ENCODE results near the gene ELOVL1.

Gene ELOVL1

DNA sequence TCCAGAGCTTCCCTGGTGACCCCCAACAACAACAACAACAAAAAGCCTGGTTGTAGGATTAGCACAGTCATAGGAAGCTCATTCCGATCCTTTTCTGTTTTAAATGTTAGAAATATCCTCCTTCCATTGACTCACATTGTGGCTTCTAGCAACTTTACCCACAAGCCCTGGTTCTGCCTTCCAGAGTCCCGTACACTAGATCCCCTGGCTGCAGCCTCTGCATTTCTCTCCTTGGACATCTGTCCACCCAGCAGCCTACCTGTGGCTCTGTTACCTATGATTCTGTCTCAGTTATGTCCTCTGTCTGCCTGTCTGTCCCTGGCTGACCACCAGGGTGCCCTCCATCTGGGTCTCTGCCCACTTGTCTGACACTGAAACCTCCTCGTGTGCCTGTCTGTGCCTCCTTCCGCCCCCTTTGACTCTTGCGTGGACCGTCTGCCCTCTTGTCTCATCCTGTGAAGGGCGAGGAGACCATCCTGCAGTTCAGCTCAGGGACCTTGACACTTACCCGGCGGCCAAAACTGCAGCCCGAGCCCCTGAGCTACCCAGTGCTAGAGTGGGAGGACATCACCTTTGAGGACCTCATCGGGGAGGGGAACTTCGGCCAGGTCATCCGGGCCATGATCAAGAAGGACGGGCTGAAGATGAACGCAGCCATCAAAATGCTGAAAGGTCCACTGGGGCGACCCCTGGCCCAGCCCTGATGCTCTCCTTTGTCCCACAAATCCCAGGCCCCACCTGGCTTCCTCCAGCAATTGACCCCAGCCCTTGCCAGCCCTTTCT, 50.9 kb downstream of the ELOVL1 start:
- Histone ChIP-seq H3K36me3 (ENCODE audit: control insufficient read depth, insufficient read depth, low read length) (no peaks in the 10 kb centered on the region), H3K4me2 (ENCODE audit: low read length) (no peak overlapping the region), H2AFZ (no peak overlapping the region), H3K4me1 (peaks cover 2% of the 10 kb centered on the region), H3K4me3 (ENCODE audit: low read depth, low read length) (no peak overlapping the region), H3K27ac (no peak overlapping the region), H3K9me3 (ENCODE audit: control insufficient read depth, low read length) (no peaks in the 10 kb centered on the region), H3K79me2 (no peaks in the 10 kb centered on the region), H3K9ac (no peak overlapping the region), H3K27me3 (ENCODE audit: control insufficient read depth, insufficient read depth, low read length) (no peaks in the 10 kb centered on the region)
- TF ChIP-seq, protein P1, sequence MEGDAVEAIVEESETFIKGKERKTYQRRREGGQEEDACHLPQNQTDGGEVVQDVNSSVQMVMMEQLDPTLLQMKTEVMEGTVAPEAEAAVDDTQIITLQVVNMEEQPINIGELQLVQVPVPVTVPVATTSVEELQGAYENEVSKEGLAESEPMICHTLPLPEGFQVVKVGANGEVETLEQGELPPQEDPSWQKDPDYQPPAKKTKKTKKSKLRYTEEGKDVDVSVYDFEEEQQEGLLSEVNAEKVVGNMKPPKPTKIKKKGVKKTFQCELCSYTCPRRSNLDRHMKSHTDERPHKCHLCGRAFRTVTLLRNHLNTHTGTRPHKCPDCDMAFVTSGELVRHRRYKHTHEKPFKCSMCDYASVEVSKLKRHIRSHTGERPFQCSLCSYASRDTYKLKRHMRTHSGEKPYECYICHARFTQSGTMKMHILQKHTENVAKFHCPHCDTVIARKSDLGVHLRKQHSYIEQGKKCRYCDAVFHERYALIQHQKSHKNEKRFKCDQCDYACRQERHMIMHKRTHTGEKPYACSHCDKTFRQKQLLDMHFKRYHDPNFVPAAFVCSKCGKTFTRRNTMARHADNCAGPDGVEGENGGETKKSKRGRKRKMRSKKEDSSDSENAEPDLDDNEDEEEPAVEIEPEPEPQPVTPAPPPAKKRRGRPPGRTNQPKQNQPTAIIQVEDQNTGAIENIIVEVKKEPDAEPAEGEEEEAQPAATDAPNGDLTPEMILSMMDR (IDR thresholded peaks at IDR 0.05), result no peak

DNA sequence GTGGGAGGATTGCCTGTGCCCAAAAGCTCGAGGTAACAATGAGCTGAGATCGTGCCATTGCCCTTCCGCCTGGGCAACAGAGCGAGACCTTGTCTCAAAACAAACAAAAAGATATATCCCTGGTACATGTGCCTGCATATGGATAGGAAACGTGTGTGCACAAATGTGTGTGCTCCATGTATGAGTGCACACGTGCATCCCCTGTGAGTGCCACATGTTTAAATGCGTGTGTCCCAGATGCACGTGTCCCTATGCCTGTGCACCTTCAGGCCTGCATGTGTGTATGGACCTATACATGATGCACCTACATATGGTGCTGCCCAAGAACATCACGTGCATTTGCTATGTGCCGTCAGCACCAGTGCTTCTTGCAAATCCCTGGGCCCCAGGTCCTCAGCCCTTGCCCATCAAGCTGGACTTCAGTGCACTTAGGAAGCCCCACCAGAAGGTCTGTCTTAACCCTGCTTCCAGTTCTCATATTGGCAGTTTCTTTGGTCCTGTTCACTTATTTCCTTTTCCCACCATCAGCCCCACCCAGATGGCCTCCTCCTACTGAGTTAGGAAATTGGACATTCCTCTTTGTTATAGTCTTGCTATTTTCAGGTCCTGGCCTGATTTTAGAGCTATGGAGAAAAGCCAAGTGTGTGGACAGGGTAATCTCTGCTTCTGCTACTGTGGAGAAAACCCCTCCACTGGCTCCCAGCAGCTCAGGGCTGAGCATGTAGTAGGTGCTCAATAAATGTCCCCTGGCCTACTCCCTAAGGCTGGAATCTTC, 51.7 kb downstream of the ELOVL1 start:
- no peak overlapping the region for H3K9ac ChIP-seq
- H3K79me2 ChIP-seq, result no peaks in the 10 kb centered on the region
- H2AFZ ChIP-seq, result no peak overlapping the region
- H3K9me3 ChIP-seq (ENCODE audit: control insufficient read depth, low read length), result no peaks in the 10 kb centered on the region
- TF ChIP-seq, protein P1 (IDR thresholded peaks at IDR 0.05), result no peak
- no peaks in the 10 kb centered on the region for H3K27me3 ChIP-seq (ENCODE audit: control insufficient read depth, insufficient read depth, low read length)
- H3K4me3 ChIP-seq (ENCODE audit: low read depth, low read length), result no peak overlapping the region
- no peak overlapping the region for H3K27ac ChIP-seq
- H3K4me1 ChIP-seq, result peaks cover 2% of the 10 kb centered on the region
- no peak overlapping the region for H3K4me2 ChIP-seq (ENCODE audit: low read length)
- H3K36me3 ChIP-seq (ENCODE audit: control insufficient read depth, insufficient read depth, low read length), result no peaks in the 10 kb centered on the region

DNA sequence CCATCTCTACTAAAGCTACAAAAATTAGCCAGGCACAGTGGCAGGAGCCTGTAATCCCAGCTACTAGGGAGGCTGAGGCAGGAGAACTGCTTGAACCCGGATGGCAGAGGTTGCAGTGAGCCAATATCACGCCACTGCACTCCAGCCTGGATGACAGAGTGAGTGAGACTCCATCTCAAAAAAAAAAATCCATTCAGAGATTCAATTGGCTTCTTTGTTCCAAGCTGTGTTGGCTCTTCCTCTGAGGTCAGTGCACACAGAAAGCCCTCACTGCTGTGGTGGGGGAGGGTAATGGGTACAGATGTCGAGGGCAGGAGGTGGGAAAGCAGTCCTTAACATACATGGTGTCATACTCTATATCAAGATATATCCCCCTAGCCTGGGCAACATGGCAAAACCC, 52.3 kb downstream of the ELOVL1 start:
- TF ChIP-seq, protein P1 (IDR thresholded peaks at IDR 0.05), result no peak
- no peak overlapping the region for H3K4me3 ChIP-seq (ENCODE audit: low read depth, low read length)
- no peaks in the 10 kb centered on the region for H3K9me3 ChIP-seq (ENCODE audit: control insufficient read depth, low read length)
- H3K27ac ChIP-seq, result no peak overlapping the region
- no peaks in the 10 kb centered on the region for H3K79me2 ChIP-seq
- H3K4me2 ChIP-seq (ENCODE audit: low read length), result no peak overlapping the region
- H3K36me3 ChIP-seq (ENCODE audit: control insufficient read depth, insufficient read depth, low read length), result no peaks in the 10 kb centered on the region
- no peaks in the 10 kb centered on the region for H3K27me3 ChIP-seq (ENCODE audit: control insufficient read depth, insufficient read depth, low read length)
- peaks cover 2% of the 10 kb centered on the region for H3K4me1 ChIP-seq
- H3K9ac ChIP-seq, result no peak overlapping the region
- H2AFZ ChIP-seq, result no peak overlapping the region

DNA sequence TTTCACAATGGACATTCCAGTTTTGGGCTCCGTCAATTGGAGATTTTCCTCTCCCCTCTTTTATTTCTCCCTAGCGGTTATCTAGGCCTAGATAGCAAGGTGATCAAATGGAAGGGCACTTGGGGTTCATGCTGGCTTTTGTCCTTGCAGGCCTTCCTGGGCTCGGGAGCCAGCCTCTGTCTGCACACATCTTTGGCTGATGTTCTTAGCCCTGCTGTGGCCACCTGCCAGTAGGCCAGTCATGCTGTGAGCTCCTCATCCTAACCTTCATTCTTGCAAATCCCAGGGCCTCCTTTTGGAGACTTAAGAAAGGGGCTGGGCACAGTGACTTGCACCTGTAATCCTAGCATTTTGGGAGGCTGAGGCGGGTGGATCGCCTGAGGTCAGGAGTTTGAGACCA, 53.6 kb downstream of the ELOVL1 start:
- no peaks in the 10 kb centered on the region for H3K36me3 ChIP-seq (ENCODE audit: control insufficient read depth, insufficient read depth, low read length)
- TF ChIP-seq, protein P1 (IDR thresholded peaks at IDR 0.05), result no peak
- no peaks in the 10 kb centered on the region for H3K27me3 ChIP-seq (ENCODE audit: control insufficient read depth, insufficient read depth, low read length)
- H3K9me3 ChIP-seq (ENCODE audit: control insufficient read depth, low read length), result no peaks in the 10 kb centered on the region
- no peak overlapping the region for H3K4me3 ChIP-seq (ENCODE audit: low read depth, low read length)
- H3K4me1 ChIP-seq, result peaks cover 2% of the 10 kb centered on the region
- no peak overlapping the region for H3K9ac ChIP-seq
- H3K79me2 ChIP-seq, result no peaks in the 10 kb centered on the region
- H2AFZ ChIP-seq, result no peak overlapping the region
- H3K4me2 ChIP-seq (ENCODE audit: low read length), result no peak overlapping the region
- H3K27ac ChIP-seq, result no peak overlapping the region
